GM12864 (cell line): ENCODE measurements around the gene MYRIP.

ENCODE experiments used
- DNase-seq: peaks from one replicate; pipeline ENCODE4 v3.0.0-alpha.2; 2011; ENCODE audit warnings: low read depth
- H3K4me3 ChIP-seq: 2 replicates; pipeline ENCODE4 v1.5.1; 2011; ENCODE audit warnings: mild to moderate bottlenecking, low read depth, low read length, control low read depth
- TF ChIP-seq, protein P1 (sequence below): IDR thresholded peaks from 2 replicates; pipeline ENCODE4 v1.5.1; 2011; ENCODE audit warnings: low read depth, mild to moderate bottlenecking, moderate library complexity, low read length, control low read depth, inconsistent platforms; ENCODE audit errors: missing control alignments

The MYRIP gene

DNA sequence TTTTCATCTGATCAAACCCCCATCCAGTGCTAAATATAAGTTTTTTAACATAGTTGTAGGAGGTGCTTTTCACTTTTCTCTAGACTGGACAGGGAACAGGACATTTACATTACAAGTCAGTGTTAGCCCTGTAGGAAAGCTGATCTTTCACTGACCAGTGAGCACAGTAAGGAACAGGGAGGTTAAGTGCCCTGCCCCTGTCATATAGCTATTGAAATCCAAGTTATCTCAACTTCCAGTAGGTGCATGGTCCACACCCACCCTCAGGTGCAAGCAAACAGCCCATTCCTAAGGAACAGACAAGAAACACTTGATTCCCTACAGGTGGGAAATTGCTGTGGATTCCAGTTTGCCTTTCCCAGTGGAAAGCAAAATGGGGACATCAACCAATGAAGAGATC lies 421.0 kb downstream of the MYRIP start:
- TF ChIP-seq, protein P1, sequence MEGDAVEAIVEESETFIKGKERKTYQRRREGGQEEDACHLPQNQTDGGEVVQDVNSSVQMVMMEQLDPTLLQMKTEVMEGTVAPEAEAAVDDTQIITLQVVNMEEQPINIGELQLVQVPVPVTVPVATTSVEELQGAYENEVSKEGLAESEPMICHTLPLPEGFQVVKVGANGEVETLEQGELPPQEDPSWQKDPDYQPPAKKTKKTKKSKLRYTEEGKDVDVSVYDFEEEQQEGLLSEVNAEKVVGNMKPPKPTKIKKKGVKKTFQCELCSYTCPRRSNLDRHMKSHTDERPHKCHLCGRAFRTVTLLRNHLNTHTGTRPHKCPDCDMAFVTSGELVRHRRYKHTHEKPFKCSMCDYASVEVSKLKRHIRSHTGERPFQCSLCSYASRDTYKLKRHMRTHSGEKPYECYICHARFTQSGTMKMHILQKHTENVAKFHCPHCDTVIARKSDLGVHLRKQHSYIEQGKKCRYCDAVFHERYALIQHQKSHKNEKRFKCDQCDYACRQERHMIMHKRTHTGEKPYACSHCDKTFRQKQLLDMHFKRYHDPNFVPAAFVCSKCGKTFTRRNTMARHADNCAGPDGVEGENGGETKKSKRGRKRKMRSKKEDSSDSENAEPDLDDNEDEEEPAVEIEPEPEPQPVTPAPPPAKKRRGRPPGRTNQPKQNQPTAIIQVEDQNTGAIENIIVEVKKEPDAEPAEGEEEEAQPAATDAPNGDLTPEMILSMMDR = no peak
- DNase-seq = no peak
- H3K4me3 ChIP-seq = no peak overlapping the region

DNA sequence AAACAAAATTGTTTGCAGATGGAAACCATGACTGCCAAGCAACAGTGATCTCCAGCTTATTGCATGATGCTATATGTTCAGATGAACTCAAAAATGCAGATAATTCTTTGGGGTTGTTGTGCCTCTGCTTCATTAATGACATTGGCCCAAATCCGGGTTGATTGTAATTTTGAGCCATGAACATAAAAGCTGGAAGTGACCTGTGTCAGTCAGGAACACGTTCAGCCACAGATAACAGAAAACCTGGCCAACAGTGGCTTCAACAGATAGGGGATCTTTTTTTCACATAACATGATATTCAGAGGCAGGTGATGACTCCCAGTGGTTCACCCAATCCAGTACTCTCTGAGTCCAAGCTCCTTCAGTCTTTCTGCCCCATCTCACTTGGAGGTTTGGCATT lies 423.2 kb downstream of the MYRIP start:
- no peak for DNase-seq
- TF ChIP-seq, protein P1 = no peak
- no peak overlapping the region for H3K4me3 ChIP-seq

DNA sequence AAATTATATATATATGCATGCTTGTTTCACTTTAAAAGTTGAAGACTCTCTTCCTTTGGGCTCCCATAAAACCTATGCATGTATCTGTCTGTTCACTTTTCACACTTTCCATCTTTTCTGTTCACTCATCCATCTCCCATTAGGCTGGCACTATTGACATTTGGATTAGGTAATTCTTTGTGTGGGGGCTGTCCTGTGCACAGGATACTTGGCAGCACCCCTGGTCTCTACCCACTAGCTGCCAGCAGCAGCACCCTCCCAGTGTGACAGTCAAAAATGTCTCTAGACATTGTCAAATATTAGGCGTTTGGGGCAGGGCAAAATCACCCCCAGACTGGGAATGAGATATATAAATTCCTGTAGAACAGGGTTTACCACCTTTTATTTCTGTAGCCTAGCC lies 427.8 kb downstream of the MYRIP start:
- no peak overlapping the region for H3K4me3 ChIP-seq
- no peak for DNase-seq
- TF ChIP-seq, protein P1 = no peak

DNA sequence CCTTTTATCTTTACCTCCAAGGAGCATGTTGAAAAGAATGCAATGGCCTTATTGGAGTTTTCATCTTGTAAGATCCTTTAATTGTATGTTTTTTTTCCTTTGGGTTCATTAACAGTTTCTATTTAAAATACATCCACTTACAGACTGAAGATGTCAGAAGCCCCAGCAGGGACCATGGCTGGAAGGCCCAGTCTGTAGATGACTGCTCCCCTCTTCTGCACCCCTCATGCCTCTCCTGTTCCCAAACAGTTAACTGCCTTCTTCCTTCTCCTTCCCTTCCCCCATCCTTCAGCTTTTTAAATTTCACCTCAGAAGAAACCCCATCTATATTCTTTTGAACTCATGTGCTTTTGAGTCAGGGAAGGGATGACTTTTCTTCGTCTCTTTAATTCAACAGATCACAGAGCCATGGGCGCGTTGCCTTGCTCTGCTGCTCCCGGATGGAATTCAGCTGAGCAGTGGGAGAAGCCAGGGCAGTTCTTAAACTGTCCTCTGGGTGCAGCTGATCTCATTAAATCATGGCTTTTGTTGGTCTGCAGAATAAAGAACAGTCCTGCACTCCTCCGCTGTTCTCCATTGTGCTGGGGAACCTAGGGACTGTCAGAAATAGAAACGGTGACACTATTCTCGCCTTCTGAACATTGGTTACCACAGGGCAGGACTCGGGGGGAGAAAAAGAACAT lies 428.6 kb downstream of the MYRIP start:
- TF ChIP-seq, protein P1 = no peak
- H3K4me3 ChIP-seq = no peak overlapping the region
- DNase-seq = no peak

DNA sequence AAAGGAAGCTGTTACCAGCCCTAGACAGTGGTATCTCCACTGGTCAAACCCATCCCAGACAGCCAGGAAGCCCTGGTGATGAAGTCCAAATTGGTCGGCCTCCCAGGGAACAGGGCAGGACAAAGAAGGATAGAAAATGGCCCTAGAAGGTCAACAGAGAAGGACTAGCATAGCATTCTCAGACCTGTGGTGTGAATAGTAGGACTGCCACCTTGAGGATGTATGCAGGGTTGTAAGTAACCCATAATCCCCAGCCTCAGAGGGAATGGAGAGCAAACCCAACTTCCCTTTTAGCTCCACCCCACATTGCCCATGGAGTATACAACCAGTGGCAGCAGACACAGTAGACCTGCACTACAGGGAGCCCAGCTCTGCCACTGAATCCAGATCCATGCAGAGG lies 431.5 kb downstream of the MYRIP start:
- DNase-seq = no peak
- no peak overlapping the region for H3K4me3 ChIP-seq
- TF ChIP-seq, protein P1 = peak; percentile 25

DNA sequence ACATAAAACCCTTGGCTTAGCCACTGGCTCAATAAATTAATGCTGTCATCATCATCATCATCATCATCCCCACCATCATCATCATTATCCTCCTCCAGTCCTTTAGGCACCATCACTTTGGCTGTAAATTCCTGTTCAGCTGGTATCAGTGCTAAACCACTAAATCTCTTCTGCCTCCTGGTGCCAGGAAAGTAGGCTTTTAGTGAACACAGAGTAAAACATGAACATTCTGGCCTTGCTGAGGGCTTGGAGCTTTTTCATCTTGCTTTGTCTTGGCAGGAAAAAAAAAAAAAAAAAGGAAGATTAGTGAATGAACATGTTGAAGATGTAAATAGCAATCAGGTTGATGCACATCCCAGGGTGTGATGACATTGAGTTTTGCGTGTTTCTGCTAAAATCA lies 432.8 kb downstream of the MYRIP start:
- H3K4me3 ChIP-seq = no peak overlapping the region
- TF ChIP-seq, protein P1 = no peak
- no peak for DNase-seq

DNA sequence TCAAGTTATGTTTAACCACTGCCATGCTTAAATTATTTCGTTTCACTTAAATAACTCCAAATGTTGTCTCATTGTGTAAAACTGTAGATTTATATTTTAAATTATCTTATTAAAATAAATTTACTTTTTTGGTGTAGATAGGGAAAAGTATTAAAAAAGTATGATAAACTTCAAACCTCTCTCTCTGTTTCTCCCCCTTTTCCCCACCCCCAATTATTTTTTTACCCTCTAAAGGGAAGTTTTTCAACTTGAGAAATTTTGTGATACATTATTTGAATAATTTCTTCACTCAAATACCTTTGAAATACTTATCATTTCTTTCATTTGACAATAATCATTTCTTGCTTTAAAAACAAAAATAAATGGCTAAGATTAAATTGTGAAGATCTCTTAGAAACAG lies 433.2 kb downstream of the MYRIP start:
- no peak for DNase-seq
- H3K4me3 ChIP-seq = no peak overlapping the region
- TF ChIP-seq, protein P1 = no peak
